Embryonic facial prominence (tissue), 1 donor: ENCODE measurements around the gene ALDOA.

Source experiments
- DNase-seq: peaks from one replicate; pipeline ENCODE4 v3.0.0-alpha.2; 2016; ENCODE audit errors: extremely low spot score

ALDOA gene

DNA sequence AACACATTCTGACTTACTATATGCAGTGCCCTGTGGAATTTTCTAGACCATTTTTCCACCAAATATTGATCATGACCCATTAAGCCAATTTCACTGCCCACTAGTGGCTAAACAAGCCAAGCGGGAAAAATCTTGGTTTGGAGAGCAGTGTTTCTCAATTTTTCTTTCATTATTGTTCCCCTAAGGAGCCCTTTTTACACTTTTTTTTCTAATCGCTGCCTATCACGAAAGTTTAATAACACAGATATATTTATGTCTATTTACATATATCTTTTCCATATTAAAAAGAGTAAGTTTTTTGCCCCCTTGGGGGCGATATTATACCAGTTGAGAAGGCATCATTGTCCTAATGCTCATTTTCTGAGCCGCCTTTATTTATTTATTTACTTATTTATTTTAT lies 23.7 kb upstream of the ALDOA start:
- no peak for DNase-seq

DNA sequence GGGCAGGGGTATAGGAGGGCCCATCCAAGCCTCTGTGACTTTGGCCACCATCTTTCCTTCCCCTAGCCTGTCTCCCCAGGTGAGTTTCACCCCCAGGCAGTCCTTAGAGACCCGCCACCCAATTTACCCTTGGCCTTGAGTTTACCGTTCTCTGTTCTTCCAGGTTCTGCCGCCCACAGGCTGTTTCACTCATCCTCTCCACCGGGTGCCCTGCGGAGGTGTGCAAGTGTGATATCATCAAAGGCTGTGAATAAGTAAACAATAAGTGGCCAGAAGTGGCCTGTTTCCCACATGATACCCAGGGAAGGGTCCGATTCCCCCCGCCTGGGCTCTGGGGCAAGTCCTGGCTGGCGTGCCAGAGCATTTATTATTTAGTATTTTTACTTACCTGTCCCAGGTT lies 19.4 kb upstream of the ALDOA start:
- no peak for DNase-seq

DNA sequence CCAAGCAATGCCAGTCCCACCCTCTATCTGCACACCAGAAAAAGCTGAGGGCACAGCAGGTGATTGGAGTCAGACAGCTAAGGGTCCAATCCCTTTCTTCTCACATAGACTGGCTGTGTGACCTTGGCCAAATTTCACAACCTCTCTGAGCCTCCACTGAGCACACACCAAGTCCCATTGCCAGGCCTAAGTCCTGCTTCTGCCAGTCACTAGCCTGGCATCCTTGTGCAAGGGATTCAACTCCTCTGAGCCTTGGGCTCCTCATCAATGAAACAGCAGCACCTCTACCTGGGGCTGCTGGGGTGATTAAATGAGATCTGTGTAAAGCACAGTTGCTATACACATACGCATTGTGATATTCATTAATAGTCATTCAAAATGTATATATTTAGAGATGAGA lies 19.0 kb upstream of the ALDOA start:
- DNase-seq = no peak

DNA sequence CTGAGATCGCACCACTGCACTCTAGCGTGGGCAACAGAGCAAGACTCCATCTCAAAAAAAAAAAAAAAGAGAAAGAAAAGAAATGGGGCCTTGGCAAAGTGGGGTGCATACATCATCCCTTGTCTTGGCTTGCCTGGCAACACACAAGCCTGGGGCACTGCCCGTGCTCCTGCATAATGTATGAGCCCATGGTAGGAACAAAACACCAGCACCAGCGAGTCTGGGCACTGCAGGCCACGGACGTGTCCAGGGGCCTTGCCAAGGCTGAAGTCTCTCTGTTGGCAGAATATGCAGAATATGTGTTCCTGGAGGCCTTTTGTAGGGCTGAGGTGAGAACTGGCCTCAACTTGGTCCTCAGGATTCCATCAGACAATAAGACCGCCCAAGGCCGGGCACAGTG lies 15.7 kb upstream of the ALDOA start:
- DNase-seq = no peak

DNA sequence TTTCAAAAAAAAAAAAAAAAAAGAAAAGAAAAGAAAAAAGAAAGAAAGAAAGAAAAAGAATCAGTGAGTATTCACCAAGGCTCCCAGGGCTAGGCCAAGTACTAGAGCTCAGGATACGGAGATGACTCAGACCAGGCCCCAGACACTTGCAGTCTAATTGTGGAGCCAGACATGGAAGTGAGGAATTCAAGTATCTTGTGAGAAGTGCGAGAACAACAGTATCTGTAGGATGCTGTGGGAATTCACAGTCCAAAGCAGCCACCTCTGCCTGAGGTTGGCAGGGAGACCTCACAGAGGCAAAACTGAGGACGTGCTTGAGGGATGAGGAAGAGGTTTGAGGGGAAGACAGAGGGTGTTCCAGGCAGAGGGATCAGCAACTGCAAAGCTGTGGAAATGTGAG lies 14.0 kb upstream of the ALDOA start:
- DNase-seq = no peak

DNA sequence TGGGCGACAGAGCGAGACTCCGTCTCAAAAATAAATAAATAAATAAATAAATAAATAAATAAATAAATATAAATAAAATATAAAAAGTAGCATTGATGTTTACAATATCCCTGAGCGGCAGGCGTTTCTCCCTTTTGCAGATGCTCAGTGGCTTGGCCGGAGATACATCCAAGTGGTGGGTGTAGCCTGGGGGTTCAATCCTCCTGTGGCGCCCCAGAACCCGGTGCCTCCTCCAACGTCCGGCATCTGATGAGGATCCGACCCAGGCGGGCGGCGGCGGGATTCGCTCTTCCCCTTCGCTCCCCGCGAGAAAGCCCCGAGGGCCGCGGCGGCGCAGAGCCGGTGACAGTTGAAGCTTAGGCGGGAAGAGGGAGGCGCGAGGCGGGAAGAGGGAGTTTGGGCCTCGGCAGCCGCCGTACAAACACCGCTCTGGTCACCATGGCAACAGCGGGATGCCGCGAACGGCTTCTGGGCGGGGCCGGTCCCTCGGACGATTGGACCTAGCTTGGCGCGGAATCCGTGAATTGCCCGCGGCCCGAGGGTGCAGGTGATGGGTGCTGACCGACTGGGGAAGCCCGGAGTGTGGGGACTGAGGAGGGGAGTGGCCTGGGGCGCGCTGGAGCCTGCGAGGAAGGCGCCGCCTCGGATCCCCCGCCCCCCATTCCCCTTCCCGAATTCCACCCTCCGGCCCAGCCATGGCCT lies 12.7 kb upstream of the ALDOA start:
- DNase-seq = peak; percentile 80

DNA sequence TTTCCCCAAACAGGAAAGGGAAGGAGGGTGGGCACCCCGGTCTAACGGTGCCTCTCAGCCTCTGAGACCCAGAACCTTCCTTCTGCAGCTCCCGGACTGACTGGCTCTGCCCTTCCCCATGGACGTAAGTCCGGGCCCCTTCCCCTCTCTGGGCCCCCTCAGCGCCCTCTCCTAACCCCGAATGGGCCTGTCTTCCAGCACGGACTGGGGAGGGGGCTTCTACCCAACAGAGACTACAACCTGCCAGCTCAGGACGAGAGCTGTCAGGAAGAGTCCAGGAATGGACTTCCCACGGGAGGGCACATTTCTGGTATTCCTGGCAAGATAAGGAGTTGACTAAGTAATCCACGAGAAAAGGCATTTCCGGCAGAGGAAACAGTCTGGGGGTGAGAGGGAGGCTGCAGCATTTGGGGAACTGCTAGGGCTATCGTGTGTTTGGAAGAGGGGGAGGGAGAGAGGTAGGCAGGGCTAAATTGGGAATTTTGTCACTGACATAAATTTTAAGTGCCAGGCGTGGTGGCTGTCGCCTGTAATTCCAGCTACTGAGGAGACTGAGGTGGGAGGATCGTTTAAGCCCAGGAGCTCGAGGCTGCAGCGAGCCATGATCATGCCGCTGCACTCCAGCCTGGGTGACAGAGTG lies 12.1 kb upstream of the ALDOA start:
- no peak for DNase-seq

DNA sequence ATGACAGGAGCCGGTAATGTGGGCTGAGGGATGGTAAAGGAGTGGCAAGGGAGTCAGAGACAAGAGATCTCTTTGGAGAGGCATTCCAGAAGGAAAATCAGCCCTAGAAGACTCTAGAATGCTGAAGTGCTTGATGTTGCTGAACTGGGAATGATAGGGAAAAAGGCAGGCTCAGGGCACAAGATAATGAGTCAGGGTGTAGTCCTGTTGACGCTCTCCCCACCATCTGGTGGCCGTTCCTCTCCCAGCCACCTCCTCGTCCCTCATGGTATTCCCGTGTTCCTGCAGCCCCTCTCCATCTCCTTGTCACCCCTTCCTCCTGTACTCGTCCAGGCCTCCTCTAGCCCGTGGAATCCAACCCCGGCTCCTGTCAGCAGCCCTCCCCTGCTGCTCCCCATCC lies 11.1 kb upstream of the ALDOA start:
- DNase-seq = no peak

DNA sequence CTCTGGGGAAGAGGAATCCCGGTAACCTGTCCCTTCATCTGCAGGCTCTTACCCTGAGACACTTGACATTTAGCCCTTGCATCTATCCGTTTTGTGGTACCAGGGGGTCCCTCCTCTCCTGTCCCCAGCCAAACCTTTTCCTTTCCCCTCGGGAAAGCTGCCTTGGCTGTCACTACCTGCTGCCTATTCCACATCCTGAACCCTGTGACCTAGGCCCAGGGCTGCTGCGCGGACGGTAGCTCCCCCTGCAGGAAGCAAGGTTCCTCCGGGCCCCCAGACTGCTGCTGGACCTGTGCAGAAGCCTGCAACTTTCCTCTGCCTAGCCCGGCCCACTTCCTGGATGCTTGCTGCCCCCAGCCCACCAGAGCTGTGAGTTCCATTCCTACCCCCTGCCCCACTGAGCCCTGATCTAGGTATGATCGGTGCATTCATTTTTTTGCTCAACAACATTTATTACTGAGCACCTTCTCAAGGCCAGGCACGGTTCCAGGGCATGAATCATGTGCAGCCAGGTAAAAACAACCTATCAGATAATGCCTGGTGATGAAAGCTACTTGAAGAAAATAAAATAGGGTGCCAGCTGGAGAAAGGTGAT lies 10.5 kb upstream of the ALDOA start:
- DNase-seq = no peak

DNA sequence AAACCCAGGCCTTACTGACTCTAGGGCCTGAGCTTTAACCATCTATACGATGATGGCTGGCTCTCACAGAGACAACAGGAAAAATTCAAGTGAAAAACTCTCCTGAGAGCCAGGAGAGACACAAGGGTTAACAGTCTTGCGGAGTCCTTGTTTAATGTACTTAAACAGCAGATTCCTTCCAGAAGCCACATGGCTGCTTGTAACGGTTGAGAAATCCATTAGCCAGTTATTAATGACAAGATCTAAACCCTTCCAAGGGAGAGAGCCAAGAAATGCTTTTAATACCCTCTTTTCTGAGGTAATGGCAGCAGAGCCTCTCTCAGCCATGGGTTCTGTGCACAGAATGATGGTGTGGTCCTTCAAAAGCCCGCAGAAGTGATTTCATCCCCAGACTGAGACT lies 5.2 kb upstream of the ALDOA start:
- no peak for DNase-seq

DNA sequence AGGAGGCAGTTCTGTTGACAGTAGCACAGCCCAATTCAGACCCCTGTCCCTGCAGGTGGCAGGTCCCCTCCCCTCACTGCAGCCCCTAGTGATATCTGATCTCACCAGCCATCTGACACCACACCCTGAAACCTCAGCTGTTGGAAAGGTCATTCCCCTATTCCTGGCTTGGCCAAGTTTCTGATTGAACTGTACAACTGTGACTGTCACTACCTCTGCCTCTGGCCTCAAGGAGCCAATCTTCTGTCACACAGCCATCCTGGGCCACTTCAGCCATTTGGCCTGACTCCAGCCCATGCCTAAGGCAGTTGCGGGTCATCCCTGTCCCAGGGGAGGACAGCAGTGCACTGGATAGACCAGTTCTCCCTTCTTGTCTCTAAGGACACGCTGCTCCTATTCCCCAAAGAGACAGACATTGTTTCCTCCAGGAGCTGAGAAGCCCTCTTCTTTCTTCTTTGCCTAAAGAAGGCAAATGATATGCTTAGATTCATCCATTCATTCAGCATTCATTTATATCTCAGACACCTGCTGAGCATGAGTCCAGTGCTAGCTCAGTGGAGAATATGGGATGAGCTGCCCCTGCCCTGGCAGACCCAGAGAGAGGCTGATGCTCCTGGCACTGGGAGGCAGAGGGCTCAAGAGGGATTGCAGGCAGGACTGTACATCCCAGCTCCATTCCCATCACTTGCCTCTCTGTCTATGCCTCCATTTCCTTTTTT lies 4.6 kb upstream of the ALDOA start:
- DNase-seq = no peak

DNA sequence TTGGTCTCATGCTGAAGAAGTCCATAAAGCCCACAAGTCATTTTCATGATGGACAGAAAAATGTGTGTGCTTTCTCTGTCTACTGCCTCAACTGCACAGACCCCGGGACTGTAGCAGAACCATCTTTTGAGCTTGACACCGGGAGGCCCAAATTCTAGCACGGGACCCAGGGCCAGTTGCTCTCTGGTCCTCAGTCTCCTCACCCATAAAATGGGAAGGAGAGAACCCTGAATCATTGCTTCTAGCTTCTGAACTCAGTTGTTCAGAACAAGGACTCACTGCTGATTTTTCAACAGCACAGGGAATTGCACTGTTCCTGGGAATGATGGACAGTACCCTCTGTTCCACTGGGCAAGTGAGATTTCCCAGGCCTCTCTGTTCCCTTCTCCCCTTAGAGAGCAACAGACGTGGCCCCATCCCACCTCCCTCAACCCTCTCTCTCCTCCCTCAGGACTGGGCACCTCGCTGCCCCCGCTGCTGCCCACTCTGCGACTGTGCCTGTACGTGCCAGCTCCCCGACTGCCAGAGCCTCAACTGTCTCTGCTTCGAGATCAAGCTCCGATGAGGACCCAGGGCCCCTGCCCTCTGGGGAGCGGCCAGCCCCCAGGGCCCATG lies 2.2 kb upstream of the ALDOA start:
- no peak for DNase-seq

DNA sequence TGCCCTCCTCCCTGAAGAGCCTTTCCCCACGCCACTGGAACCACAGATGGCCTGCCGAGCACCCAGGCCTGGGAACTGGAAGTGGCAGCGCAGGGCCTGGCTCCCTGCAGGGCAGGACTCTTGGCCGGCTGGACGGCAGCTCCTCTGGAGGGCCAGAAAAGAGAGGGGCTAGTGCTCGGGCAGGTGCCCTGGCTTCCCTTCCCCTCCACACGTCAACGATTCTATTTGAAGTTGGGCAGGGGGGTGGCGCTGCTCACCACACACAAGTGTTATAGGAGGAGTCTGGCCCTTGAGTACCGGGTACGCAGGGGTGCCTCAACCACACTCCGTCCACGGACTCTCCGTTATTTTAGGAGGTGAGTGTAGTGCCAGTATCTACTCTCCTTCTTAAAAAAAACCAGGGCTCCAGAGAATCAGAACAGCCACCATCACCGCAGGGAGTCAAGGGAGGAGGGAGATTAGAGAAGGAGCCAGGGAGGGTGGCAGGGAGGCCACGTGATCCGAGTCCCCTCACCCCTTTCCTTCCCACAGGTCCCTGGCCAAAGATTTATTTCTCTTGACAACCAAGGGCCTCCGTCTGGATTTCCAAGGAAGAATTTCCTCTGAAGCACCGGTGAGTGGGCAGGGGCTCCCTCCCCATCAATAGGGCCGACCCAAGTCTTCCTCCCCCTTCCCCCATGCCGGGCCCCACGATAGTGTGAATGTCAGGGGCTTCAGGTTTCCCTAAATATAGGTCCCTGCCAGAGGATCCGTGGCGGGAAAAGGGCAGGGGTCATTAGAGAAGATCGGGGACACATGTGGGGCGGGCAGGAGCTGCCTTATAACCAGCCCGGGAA lies 1.4 kb upstream of the ALDOA start:
- DNase-seq = no peak

DNA sequence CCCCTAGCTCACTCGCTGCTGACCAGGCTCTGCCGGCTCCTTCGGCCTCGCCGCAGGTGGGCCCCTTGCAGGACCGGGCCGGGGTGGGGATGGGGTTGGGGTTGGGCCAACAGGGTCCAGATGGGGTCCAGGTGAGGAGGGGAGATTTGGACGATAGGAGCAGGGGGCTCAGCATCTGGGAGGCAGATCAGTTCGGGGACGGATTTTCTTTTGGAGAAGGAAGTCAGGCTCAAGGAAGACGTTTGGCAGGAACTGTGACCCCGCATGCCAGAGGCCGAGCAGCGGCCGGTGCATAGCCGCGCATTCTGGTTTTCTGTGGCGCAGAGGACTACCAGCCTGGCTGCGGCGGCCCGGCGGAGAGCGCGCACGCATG lies 845 bp upstream of the ALDOA start:
- no peak for DNase-seq

DNA sequence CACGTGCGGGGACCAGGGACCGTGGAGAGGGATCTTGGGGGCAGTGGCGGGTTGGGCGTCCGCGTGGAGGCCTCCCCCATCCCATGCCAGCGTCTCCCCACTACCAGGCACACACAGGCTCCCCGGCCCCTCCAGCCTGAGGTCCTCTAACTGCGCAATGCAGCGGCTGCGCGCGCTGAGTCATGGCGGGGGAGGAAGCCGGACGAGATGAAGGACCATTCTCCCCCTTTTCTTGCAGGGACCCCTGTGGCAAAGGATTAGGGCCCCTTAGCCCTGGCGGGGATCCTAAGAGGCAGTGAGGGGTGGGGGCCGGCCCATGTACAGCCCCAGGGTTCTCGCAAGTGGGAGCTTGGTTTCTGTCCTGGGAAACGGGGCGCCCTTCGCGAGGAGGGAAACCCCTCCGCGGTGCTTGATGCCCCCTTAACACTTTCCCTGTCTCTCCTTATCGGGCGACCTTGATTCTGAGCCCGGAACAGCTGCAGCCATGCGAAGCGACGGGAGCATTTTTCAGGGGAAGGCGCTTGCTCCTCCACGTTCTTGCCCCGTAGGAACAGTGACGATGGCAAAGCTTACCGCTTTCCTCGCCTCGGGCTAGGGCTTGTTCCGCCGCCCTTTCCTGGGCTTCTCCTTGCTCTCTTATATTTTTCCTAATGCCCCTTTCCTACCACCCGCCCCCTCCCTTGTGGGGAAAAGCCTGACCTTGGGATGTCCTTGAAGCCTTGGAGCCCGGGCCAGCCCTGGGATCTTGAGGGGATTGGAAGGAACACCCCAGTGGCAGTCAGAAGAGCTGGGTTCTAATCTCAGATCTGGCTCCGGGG lies 592 bp downstream of the ALDOA start:
- no peak for DNase-seq

DNA sequence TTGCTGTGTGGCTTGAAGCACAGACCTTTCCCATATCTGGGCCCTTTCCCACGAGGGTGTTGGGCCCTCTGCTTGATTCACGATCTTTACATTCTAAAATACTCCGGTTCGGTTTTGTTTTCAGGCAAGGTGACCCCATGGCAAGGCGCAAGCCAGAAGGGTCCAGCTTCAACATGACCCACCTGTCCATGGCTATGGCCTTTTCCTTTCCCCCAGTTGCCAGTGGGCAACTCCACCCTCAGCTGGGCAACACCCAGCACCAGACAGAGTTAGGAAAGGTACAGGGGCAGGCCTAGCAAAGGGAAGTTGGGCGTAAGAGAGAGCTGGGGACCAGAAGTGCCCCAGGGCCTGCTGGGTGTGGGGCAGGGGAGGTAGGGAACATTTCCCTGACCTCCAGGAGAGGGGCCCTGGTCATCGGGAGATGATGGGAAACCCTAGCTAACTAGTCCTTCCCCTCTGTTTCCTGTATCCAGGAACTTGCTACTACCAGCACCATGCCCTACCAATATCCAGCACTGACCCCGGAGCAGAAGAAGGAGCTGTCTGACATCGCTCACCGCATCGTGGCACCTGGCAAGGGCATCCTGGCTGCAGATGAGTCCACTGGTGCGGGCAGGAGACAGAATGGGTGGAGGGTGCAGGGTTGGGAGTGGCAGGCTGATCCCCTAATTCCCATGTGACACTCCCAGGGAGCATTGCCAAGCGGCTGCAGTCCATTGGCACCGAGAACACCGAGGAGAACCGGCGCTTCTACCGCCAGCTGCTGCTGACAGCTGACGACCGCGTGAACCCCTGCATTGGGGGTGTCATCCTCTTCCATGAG lies 1.4 kb downstream of the ALDOA start:
- DNase-seq = no peak

DNA sequence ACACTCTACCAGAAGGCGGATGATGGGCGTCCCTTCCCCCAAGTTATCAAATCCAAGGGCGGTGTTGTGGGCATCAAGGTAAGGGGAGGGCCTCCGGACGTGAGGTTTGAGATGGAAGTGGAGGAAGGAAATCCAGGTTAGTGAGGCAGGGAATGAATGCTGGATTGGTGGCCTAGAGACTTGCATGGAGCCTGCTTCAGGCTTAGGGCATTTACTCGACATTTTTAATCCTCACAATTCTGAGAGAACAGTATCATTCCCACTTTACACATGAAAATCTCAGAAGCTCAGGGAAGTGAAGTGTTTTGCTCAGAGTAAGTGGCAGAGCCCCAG lies 2.0 kb downstream of the ALDOA start:
- DNase-seq = no peak

DNA sequence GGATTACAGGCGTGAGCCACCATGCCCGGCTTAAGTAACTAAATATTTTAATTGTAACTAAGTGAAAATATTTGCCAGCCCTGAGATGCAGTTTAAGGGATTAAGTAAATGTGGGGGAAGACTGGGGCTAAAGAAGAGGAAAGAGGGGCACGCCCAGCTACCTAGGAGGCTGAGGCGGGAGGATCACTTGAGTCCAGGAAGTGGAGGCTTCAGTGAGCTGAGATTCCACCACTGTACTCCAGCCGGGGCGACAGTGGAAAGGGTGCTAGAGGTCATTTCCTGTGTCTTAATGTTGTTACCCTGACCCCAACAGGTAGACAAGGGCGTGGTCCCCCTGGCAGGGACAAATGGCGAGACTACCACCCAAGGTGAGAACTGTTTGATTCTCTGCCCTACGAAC lies 2.8 kb downstream of the ALDOA start:
- DNase-seq = no peak

DNA sequence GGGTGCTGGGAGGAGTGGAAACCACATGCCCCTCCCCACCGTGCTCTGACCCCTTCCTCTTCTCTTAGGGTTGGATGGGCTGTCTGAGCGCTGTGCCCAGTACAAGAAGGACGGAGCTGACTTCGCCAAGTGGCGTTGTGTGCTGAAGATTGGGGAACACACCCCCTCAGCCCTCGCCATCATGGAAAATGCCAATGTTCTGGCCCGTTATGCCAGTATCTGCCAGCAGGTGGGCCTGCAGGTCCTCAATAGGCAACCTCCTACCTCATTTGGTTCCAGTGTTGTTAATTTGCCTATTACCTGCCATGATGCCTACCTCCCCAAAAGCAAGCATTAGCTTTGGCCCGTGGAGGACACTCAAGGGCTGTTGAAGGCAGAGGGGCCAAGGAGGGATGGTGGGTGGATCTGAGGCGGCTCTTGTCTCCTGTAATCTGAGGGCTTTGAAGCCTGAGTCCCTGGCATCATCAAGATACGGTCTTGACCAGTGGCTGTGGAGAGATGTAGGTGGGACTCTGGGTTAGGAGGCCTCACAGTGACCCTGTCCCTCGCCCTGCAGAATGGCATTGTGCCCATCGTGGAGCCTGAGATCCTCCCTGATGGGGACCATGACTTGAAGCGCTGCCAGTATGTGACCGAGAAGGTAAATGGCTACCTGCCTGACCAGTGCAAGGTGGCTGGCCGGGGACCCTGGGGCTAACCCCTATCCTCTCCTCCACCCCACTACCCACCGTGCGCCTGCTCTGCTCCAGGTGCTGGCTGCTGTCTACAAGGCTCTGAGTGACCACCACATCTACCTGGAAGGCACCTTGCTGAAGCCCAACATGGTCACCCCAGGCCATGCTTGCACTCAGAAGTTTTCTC lies 3.4 kb downstream of the ALDOA start:
- no peak for DNase-seq
